Measurements from ENCODE around the gene USF2. TPM values are rescaled to one million over a fixed set of nuclear protein-coding genes. Genes with fewer than 3 reads are reported as not detected.
"Not testable (repeated sequence)": the region's sequence is repeated elsewhere in the genome, so short reads cannot be mapped to it uniquely, and the experiment has no call there.

USF2 gene, protein sequence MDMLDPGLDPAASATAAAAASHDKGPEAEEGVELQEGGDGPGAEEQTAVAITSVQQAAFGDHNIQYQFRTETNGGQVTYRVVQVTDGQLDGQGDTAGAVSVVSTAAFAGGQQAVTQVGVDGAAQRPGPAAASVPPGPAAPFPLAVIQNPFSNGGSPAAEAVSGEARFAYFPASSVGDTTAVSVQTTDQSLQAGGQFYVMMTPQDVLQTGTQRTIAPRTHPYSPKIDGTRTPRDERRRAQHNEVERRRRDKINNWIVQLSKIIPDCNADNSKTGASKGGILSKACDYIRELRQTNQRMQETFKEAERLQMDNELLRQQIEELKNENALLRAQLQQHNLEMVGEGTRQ
- total RNA-seq: 135 to 154 TPM (median 137 TPM) in 3 replicates

DNA sequence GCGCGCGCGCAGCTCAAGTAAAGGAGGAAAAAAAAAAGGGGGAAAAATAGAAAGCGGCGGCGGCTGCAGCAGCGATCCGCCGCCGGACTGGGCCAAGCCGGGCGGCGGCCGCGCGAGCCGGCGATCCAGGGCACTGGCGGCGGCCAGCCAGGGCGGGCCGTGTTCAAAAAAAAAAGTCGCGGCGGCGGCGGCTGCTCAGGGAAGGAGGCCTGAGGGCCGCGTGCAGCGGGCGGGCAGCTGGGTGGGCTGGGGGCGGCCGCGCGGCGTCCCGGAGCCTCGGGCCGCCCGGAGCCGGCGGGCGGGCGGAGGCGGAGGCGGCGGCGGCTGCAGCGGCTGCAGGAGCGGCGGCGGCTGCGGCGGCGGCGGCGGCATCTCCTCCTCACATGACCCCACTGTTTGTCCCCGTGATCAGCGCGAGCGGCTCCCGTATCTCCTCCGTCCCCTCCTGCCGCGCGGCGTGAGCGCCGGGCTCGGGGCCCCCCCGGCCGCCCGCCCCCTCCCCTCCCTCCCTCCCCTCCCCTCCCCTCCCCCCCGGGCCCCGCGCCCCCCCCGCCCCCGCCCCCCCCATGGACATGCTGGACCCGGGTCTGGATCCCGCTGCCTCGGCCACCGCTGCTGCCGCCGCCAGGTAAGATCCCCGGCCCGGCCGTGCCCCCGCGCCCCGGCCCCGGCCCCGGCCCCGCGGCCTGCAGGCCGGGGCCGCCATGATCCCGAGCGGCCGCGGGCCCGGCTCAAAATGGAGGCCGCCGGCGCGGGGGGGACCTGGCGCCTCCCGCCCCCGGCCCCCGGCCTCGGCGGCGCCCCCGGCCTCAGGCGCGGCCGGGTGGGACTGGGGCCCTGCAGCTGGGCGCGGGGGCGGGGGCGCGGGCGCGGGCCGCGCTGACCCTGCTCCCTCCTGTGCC lies at the start of gene USF2:
USF2 (plus strand) TSS at position 427 of the 902 bp plus-strand sequence; CDS start at position 567, 140 bp downstream.
- no peaks in the 10 kb centered on the region for H3K9me3 Mint-ChIP-seq
- TF ChIP-seq, protein P1, sequence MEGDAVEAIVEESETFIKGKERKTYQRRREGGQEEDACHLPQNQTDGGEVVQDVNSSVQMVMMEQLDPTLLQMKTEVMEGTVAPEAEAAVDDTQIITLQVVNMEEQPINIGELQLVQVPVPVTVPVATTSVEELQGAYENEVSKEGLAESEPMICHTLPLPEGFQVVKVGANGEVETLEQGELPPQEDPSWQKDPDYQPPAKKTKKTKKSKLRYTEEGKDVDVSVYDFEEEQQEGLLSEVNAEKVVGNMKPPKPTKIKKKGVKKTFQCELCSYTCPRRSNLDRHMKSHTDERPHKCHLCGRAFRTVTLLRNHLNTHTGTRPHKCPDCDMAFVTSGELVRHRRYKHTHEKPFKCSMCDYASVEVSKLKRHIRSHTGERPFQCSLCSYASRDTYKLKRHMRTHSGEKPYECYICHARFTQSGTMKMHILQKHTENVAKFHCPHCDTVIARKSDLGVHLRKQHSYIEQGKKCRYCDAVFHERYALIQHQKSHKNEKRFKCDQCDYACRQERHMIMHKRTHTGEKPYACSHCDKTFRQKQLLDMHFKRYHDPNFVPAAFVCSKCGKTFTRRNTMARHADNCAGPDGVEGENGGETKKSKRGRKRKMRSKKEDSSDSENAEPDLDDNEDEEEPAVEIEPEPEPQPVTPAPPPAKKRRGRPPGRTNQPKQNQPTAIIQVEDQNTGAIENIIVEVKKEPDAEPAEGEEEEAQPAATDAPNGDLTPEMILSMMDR (IDR thresholded peaks at IDR 0.05; ENCODE audit: unreplicated experiment): no peak
- H3K27me3 Mint-ChIP-seq (ENCODE audit: low read depth): no peaks in the 10 kb centered on the region
- peaks cover 14% of the 10 kb centered on the region for H3K36me3 Mint-ChIP-seq
- peak within 1 kb of the TSS; percentile 98 for H3K27ac Mint-ChIP-seq
- DNase-seq (ENCODE audit: low spot score in 2 of 2, unreplicated experiment in 2 of 2): peak; percentile 70 to 71
- H3K4me1 Mint-ChIP-seq: peaks cover 19% of the 10 kb centered on the region
- H3K4me3 Mint-ChIP-seq: peak within 1 kb of the TSS; percentile 93

DNA sequence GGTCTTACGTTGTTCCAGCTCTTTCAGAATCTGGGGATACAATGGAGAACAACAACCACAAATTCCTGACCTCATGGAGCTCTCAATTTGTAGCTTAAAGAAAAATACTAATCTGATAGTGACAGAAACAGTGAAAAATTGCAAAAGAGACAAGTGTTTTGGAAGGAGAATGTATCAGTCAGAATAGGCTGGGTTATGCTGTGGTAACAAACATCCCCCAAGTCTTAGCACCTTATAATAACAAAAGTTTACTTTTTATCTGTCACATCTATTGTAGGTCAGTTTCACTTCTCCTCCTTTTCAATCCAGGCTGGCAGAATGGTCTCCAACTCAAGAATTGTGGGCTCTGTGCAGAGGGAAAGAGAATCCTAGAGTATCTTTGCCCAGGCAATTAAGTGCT lies 49.8 kb upstream of the USF2 start:
- no peak for DNase-seq (ENCODE audit: low spot score in 2 of 2, unreplicated experiment in 2 of 2)
- peaks cover 19% of the 10 kb centered on the region for H3K9me3 Mint-ChIP-seq
- H3K27ac Mint-ChIP-seq: no peak overlapping the region
- H3K4me3 Mint-ChIP-seq: no peak overlapping the region
- peaks cover 8% of the 10 kb centered on the region for H3K4me1 Mint-ChIP-seq
- H3K36me3 Mint-ChIP-seq: no peaks in the 10 kb centered on the region
- TF ChIP-seq, protein P1 (IDR thresholded peaks at IDR 0.05; ENCODE audit: unreplicated experiment): no peak
- no peaks in the 10 kb centered on the region for H3K27me3 Mint-ChIP-seq (ENCODE audit: low read depth)

DNA sequence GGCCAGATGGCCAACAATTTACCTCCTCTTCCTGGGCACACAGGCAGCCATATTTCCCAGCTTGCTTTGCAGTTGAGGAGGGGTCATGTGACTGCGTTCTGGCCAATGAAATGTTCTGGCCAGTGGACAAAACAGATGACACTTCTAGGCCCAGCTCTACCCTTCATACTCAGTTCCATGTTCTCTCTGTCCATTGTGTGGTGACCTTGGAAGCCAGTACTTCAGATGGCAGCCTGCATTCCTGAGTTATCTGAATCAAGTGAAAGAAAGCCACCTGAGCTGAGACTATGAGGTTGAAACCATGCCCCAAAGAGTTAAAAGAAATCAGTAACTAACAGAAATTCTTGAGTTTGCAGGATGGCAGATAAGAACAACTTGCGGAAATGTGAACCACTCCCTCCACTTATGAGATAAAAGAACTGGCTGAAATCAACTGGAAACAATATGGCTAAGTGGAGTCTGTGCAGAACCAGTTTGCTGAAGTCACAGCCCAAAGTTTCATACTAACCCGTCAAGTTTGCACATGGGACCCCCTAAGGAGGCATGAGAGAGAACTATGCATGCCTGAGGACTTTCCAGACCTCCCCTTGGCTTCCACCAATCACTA lies 48.3 kb upstream of the USF2 start:
- peaks cover 19% of the 10 kb centered on the region for H3K9me3 Mint-ChIP-seq
- peaks cover 6% of the 10 kb centered on the region for H3K4me1 Mint-ChIP-seq
- no peak for DNase-seq (ENCODE audit: low spot score in 2 of 2, unreplicated experiment in 2 of 2)
- TF ChIP-seq, protein P1 (IDR thresholded peaks at IDR 0.05; ENCODE audit: unreplicated experiment): no peak
- H3K27ac Mint-ChIP-seq: peak overlapping the region; percentile 62
- H3K4me3 Mint-ChIP-seq: no peak overlapping the region
- H3K27me3 Mint-ChIP-seq (ENCODE audit: low read depth): no peaks in the 10 kb centered on the region
- no peaks in the 10 kb centered on the region for H3K36me3 Mint-ChIP-seq

DNA sequence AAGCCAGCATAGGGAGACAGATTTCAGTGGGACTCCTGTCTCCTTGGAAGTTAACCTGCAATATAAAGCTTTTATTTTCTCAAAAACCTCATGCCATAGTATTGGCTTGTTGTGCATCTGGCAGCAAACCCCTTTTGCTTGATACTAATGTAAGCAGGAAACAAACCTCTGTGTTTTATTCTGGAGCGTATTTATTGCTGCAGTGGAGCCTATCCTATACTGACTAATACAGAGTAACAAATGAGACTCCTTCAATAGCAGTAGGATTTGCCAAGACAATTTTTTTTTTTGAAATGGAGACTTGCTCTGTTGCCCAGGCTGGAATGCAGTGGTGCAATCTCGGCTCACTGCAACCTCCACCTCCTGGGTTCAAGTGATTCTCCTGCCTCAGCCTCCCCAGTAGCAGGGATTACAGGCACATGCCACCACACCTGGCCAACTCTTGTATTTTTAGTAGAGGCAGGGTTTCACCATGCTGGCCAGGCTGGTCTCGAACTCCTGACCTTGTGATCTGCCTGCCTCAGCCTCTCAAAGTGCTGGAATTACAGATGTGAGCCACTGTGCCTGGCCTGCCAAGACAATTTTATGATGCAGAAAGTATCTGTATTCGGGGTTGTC lies 47.7 kb upstream of the USF2 start:
- not testable (repeated sequence) for H3K36me3 Mint-ChIP-seq

DNA sequence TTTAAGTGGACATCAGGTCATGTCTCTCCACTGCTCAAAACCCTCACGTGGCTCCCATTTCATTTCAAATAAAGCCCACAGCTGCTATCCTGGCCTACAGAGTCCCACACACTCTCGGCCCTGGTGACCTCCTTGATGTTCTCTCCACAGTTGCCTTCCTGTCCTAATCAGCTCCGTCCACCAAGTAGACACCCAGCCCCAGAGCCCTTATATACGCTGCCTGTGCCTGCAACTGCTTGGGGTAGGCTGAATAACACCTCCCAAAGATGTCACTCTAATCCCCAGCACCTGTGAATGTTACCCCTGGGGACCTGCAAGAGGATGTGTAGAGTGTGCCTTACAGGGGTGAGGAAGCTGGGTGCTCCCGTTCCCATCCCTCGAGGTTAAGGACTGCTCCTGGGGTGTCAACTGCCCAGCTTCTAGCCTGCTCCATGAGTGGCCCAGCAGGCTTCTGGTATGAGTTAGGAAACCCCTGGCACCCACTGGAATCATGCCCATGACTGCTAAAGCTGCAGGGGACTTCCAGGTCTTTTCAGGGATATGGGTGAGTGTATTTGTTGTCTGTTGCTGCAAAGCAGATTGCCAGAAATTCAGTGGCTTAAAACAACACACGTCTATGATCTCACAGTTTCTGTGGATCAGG lies 46.3 kb upstream of the USF2 start:
- no peak for DNase-seq (ENCODE audit: low spot score in 2 of 2, unreplicated experiment in 2 of 2)
- TF ChIP-seq, protein P1 (IDR thresholded peaks at IDR 0.05; ENCODE audit: unreplicated experiment): no peak
- Mint-ChIP-seq H3K4me3 (no peak overlapping the region), H3K27ac (no peak overlapping the region), H3K9me3 (peaks cover 15% of the 10 kb centered on the region), H3K36me3 (no peaks in the 10 kb centered on the region), H3K27me3 (ENCODE audit: low read depth) (no peaks in the 10 kb centered on the region), H3K4me1 (peaks cover 6% of the 10 kb centered on the region)

More for the DNA sequence above, 47.7 kb upstream of the USF2 start:
- H3K4me1 Mint-ChIP-seq; H3K4me3 Mint-ChIP-seq; H3K27me3 Mint-ChIP-seq (ENCODE audit: low read depth); DNase-seq (ENCODE audit: low spot score in 2 of 2, unreplicated experiment in 2 of 2): not testable (repeated sequence)
- Mint-ChIP-seq H3K9me3 (peaks cover 19% of the 10 kb centered on the region), H3K27ac (peak overlapping the region; percentile 62)

All from mesothelial cell of epicardium (in vitro differentiated cells).